Measurements from ENCODE around the gene LEKR1.

DNA sequence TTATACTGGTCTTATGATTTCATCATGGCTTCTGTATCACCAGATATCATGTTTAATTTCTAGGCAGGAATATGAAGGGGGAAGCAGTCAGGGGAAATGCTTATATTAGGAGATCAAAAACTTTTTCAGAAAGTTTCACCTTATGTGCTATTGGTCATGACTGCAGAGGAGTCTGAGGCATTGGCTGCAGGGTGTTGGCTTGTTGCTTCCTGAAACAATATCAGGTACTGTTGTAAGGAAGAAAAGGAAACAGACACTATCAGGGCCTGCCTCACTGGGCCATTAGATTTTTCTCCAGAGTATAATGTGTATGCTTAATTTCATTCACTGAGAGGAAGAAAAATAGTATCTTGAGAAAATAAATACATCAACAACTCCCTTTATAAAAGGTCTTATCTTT, 34.7 kb downstream of the LEKR1 start:
- no peak for TF ChIP-seq CTCF (IDR thresholded peaks at IDR 0.05; ENCODE audit: low read length)
- no peak for TF ChIP-seq EZH2phosphoT487 (IDR thresholded peaks at IDR 0.05; ENCODE audit: low read length)
- TF ChIP-seq EZH2 (optimal IDR thresholded peaks at IDR 0.05; ENCODE audit: low read depth, low read length) = no peak
